ENCODE results near the gene MGLL. TPM values are rescaled to one million over a fixed set of nuclear protein-coding genes. Genes with fewer than 3 reads are reported as not detected.
A peak's percentile ranks its signal among the peaks of the same experiment; 100 is the strongest.

MGLL gene
- total RNA-seq, 1 donor from 2014 or later, result 82.2 TPM

DNA sequence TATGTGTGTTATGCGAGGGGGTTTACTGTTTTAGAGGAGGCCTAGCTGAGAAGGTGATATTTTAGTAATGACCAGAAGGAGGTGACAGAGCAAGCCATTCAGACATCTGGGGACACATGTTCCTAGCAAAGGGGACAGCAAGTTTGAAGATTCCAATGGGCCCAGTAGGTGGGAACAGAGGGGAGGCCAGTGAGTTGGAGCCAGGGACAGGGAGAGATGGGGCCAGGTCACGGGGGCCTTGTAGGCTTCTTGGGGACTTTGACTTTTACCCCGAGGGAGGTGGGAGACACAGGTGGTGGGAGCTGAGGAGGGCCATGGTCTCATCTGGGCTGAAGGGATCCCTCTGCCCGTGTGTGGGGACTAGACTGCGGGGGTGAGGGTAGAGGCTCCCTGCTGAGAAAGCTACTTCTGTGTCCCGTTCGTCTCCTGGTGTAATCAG is 72.5 kb downstream of the MGLL start:
- no peak overlapping the region for H3K4me3 ChIP-seq (ENCODE audit: low read depth, low read length)
- DNase-seq (ENCODE audit: low read depth), result no peak
- TF ChIP-seq, protein P1, sequence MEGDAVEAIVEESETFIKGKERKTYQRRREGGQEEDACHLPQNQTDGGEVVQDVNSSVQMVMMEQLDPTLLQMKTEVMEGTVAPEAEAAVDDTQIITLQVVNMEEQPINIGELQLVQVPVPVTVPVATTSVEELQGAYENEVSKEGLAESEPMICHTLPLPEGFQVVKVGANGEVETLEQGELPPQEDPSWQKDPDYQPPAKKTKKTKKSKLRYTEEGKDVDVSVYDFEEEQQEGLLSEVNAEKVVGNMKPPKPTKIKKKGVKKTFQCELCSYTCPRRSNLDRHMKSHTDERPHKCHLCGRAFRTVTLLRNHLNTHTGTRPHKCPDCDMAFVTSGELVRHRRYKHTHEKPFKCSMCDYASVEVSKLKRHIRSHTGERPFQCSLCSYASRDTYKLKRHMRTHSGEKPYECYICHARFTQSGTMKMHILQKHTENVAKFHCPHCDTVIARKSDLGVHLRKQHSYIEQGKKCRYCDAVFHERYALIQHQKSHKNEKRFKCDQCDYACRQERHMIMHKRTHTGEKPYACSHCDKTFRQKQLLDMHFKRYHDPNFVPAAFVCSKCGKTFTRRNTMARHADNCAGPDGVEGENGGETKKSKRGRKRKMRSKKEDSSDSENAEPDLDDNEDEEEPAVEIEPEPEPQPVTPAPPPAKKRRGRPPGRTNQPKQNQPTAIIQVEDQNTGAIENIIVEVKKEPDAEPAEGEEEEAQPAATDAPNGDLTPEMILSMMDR (conservative IDR thresholded peaks at IDR 0.05; ENCODE audit: low read depth, low read length), result no peak

DNA sequence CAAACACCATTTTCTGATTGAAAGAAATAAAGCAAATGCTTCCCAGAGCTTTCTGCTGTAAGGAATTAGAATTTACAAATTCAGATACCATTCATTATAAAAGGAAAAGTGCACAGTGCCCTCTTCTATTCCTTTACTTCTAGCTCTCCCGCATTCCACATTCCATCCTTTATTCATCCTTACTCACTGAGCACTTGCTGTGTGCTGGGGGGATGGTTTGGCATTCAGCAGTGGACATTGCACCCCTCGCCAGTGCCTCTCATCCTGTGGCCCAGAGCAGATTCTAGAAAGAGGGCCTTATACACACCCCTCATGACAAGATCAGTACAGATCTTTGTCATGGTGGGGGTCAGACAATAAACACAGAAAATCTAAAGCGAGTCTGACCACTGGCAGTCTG is 73.0 kb downstream of the MGLL start:
- TF ChIP-seq, protein P1 (conservative IDR thresholded peaks at IDR 0.05; ENCODE audit: low read depth, low read length), result no peak
- no peak for DNase-seq (ENCODE audit: low read depth)
- no peak overlapping the region for H3K4me3 ChIP-seq (ENCODE audit: low read depth, low read length)

DNA sequence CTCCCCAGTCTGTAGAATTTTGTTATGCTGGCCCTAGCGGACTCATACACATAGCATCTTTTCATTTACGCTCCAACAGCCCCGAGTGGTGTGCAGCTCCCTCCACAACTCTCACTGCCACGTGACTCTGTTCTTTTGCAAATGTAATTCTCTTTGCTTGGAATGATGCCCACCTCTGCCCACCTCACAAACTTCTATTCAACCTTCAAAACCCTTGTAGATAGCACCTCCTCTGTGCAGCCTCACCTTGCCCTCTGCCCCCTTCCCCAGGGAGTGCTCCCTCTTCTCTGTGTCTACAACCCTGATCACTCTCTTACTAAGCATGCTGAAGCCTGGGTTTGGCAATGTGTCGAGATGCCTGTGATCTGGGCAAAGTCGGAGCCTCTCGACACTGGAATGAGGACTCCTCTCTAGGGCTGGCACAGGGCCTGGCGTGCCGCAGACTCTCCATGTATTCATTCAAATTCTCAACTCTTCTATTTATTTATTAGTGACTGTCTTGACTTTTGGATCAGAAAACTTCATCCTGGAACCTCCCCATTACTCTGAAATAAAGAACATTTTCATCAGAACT is 73.5 kb downstream of the MGLL start:
- TF ChIP-seq, protein P1 (conservative IDR thresholded peaks at IDR 0.05; ENCODE audit: low read depth, low read length), result no peak
- DNase-seq (ENCODE audit: low read depth), result no peak
- H3K4me3 ChIP-seq (ENCODE audit: low read depth, low read length), result no peak overlapping the region

DNA sequence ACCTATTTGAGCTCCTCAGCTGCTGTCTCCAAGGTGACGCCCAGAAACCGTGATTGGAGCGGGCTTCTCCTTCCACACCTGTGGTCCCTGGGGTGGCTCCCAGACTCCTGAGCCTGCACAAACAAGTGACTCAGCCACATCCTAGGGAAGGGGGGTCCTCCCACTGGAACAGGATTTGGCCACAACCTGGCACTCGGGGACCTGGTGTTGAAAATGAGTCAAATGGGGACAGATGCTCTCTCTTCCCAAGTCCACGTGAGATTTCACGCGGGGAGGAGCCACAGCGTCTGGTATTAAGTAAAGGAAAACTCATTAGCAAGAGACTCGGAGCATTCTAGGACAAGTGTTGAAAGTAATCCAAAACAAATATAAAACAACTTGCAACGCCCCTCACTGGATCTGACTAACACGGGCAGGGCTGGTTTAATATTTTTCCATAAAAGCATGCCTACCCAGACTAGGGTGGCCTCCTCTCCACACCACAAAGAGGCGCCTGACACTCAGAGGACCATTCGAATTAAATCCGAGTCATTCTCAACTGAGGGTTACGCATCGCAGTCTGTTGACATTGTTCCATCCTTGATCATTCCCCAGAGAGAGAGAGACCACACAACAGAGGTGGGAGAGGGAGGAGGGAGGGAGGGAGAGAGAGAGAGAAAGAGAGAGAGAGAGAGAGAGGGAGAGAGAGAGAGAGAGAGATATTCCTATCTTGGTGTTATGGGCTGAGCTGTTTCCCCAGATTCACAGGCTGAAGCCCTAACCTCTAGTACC is 74.4 kb downstream of the MGLL start:
- TF ChIP-seq, protein P1 (conservative IDR thresholded peaks at IDR 0.05; ENCODE audit: low read depth, low read length), result peak; percentile 29

DNA sequence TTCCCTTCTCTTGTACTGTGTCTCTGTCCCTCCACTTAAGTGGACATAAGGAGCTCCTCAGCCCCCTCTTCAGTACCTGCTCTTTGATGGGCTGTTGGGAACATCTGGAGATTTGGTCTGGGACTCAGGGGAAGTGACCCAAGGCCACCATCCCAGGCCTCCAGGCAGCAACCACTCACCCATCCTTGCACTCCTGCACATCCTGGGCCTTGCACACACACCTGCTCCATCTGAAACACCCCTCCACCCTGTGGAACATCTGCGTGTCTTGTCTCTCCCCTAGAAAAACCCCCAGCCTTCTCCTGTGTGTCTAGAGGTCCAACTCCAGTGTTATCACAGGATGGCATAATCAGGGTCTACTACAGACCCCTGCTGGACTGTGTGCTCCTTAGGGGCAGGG is 75.2 kb downstream of the MGLL start:
- DNase-seq (ENCODE audit: low read depth), result no peak
- TF ChIP-seq, protein P1 (conservative IDR thresholded peaks at IDR 0.05; ENCODE audit: low read depth, low read length), result no peak
- H3K4me3 ChIP-seq (ENCODE audit: low read depth, low read length), result no peak overlapping the region

More for the DNA sequence above, 74.4 kb downstream of the MGLL start:
- no peak overlapping the region for H3K4me3 ChIP-seq (ENCODE audit: low read depth, low read length)
- DNase-seq (ENCODE audit: low read depth), result peak; percentile 97

DNA sequence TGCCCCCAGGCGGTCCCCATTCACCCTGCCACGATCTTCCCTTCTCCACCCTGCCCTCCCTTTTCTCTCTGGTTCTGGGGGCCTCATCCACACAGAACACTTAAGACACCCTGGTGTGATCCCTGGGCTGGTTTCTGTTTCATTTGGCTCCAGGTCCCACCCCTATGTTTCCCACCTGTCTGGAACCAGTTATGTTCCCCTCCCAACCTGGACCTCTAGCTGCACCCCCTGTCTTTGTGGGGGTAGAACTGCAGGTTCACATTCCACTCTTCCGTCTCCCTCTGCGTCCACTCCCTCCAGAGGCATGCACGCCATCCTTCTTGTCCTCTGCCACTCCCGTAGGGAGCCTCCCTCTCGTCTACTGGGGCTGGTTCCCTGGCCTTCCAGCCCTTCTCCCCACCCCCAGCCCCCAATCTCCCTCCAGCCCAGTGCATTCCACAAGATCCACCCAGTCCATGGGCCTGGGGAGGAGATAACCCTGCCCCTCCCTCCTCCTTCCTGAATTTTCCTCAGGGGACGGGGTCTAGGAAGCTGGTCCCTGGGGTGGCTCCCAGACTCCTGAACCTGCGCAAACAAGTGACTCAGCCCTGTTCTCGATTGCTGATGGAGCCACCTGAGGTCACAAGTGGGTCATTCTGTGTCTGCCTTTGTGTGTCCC is 75.8 kb downstream of the MGLL start:
- TF ChIP-seq, protein P1 (conservative IDR thresholded peaks at IDR 0.05; ENCODE audit: low read depth, low read length), result peak; percentile 32
- no peak for DNase-seq (ENCODE audit: low read depth)
- H3K4me3 ChIP-seq (ENCODE audit: low read depth, low read length), result no peak overlapping the region
